Ishikawa (cell line): Measurements from ENCODE around the gene BAZ2B.

Experiments used
- CEBPB ChIP-seq: IDR thresholded peaks from 2 replicates; pipeline ENCODE4 v1.6.1; 2012
- CREB1 ChIP-seq: IDR thresholded peaks from 2 replicates; pipeline ENCODE4 v1.6.1; 2012; ENCODE audit warnings: low read depth
- EGR1 ChIP-seq: IDR thresholded peaks from 2 replicates; pipeline ENCODE4 v1.6.1; 2012
- EP300 ChIP-seq: IDR thresholded peaks from 2 replicates; pipeline ENCODE4 v1.6.1; 2012; ENCODE audit warnings: borderline replicate concordance
- FOXM1 ChIP-seq: IDR thresholded peaks from 2 replicates; pipeline ENCODE4 v1.6.1; 2012; ENCODE audit warnings: low read depth, borderline replicate concordance
- MAX ChIP-seq: IDR thresholded peaks from 2 replicates; pipeline ENCODE4 v1.6.1; 2012
- NFIC ChIP-seq: IDR thresholded peaks from 2 replicates; pipeline ENCODE4 v1.6.1; 2012
- RAD21 ChIP-seq: IDR thresholded peaks from 2 replicates; pipeline ENCODE4 v1.6.1; 2012; ENCODE audit warnings: low read depth
- REST ChIP-seq: IDR thresholded peaks from 2 replicates; pipeline ENCODE4 v1.6.1; 2012; ENCODE audit warnings: low read depth, mild to moderate bottlenecking
- TAF1 ChIP-seq: IDR thresholded peaks from 2 replicates; pipeline ENCODE4 v1.6.1; 2012; ENCODE audit warnings: low read depth, mild to moderate bottlenecking
- TCF12 ChIP-seq: IDR thresholded peaks from 2 replicates; pipeline ENCODE4 v1.6.1; 2012; ENCODE audit warnings: low read depth
- TEAD4 ChIP-seq: IDR thresholded peaks from 2 replicates; pipeline ENCODE4 v1.6.1; 2012
- YY1 ChIP-seq: IDR thresholded peaks from 2 replicates; pipeline ENCODE4 v1.6.1; 2012; ENCODE audit warnings: low read depth
- ZBTB7A ChIP-seq: IDR thresholded peaks from 2 replicates; pipeline ENCODE4 v1.6.1; 2012; ENCODE audit warnings: low read depth
- TF ChIP-seq, protein P1 (sequence below): IDR thresholded peaks from 2 replicates; pipeline ENCODE4 v1.6.1; 2012

Gene BAZ2B

GRCh38 chr2:159298967-159299366, 317.4 kb downstream of the BAZ2B start:
- TF ChIP-seq ZBTB7A (no peak), FOXM1 (no peak), REST (no peak), TCF12 (no peak), YY1 (no peak), MAX (no peak), EP300 (no peak), NFIC (no peak)

DNA sequence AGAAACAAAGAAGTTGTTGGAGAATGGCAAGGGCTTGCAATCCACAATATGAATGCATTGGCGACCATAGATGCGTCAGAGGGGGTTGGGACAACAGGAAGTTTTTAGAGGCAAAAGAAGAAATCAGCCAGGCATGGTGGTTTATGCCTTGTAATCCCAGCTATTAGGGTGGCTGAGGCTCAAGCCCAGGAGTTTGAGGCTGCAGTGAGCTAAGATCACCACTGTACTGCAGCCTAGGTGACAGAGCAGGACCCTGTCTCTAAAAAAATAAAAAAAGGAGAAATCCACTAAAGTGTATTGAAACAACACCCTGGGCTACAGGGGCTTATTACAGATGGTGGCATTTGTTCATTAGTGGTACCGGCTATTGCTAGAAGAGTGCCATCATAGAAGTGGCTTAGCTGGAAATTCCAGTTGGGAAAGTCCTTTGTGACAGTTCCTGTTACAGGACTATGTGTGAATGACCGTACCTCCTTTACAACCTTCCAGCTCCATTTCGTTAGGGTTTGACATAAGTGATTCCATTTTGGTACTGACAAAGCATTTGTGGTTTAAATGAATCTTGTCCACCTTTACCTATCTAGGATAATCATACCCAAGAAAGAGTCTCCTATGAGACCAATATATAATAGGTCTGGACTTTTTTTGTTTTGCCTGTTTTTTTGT, 319.2 kb downstream of the BAZ2B start:
- TF ChIP-seq, protein P1, sequence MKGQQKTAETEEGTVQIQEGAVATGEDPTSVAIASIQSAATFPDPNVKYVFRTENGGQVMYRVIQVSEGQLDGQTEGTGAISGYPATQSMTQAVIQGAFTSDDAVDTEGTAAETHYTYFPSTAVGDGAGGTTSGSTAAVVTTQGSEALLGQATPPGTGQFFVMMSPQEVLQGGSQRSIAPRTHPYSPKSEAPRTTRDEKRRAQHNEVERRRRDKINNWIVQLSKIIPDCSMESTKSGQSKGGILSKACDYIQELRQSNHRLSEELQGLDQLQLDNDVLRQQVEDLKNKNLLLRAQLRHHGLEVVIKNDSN = no peak
- TF ChIP-seq CEBPB = no peak
- no peak for TF ChIP-seq REST

DNA sequence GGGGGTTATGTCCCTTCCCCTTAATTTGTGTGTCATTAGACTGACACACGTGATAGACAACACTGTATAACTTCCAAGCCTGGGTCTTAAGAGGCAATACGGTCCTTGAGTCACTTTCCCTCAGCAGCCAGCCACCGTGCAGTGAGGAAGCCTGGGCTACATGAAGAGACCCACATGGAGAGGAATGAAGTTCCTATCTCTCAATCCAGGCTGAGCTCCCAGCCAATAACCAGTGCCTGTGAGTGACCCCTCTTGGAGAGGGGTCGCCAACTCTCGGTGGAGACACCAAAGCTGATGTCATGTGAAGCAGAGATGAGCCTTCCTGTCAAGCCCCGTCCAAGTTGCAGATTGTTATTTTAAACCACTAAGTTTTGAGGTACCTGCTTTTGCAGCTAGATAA, 324.2 kb downstream of the BAZ2B start:
- no peak for TF ChIP-seq CEBPB
- TF ChIP-seq ZBTB7A = no peak
- TF ChIP-seq, protein P1 = no peak
- TF ChIP-seq REST = no peak
- no peak for TF ChIP-seq NFIC
- TF ChIP-seq EGR1 = no peak
- TF ChIP-seq RAD21 = no peak
- TF ChIP-seq TEAD4 = no peak
- no peak for TF ChIP-seq MAX
- no peak for TF ChIP-seq TCF12
- TF ChIP-seq FOXM1 = no peak
- no peak for TF ChIP-seq TAF1
- no peak for TF ChIP-seq CREB1
- no peak for TF ChIP-seq YY1
- TF ChIP-seq EP300 = no peak

- TF ChIP-seq YY1 (no peak), TAF1 (no peak), CREB1 (no peak), TCF12 (peak; percentile 46; the same call in 1 of the 2 replicates), FOXM1 (no peak), CEBPB (peak; percentile 84), ZBTB7A (no peak), MAX (no peak), NFIC (peak; percentile 85), RAD21 (peak; percentile 21; the same call in 1 of the 2 replicates)
- TF ChIP-seq, protein P1 = no peak
Observed at GRCh38 chr2:159290289-159290907, 325.9 kb downstream of the BAZ2B start.
